Right lobe of liver (tissue), 4 donors: Measurements from ENCODE around the gene ARMC7.

Experiments
- CTCF ChIP-seq, 4 donors: fragments of 200-600 bp in 3 of 4; fragments of 450-650 bp in 1 of 4; IDR thresholded peaks; one replicate each; pipeline versions ENCODE4 v1.5.1 to v1.8.0; 2016 to 2022; ENCODE audit warnings: antibody characterized with exemption in 4 of 4, mild to moderate bottlenecking in 2 of 4
- POLR2A ChIP-seq: fragments of 450-650 bp; IDR thresholded peaks from one replicate; pipeline ENCODE4 v1.6.1; 2017; ENCODE audit warnings: antibody characterized with exemption, mild to moderate bottlenecking
- donor health status: DM: no; HTN: no; CAD: no.
- donor health status: DM: no; HTN: no; CAD: no.
- donor health status: DM: no; HTN: yes; CAD: no.

DNA sequence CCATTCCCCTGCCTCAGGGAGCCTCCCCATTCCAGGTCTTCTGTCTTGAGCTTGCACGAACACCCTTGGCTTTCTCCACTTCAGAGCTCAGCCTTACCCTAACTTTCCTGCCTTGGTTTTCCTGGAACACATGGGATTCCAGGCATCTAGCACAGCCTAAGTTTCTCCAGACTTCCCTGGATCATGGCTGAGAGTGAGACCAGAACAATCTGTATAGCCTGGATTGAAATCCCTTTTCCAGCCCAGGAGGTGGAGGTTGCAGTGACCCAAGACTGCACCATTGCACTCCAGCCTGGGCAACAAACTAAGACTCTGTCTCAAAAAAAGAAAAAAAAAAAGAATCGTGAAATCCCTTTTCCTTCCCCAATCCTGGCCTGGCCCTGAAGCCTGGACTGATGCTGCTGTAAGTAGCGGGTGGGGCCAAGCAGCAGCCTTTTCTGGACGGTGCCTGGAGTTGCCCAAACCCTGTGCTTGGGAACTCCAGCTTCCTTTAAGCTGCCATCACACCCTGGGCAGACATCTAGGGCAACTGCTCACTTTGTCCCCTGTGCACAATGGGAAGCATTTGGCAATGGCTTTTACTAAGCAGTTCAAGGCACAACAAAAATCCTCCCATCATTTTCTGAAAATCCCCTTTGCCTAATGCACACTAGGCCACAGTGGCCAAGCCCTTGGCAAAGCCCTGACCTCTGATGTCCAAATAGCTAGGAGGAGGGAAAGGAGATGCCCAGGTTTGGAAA lies 34.0 kb upstream of the ARMC7 start:
- TF ChIP-seq CTCF (IDR thresholded peaks at IDR 0.05) = no peak
- no peak for TF ChIP-seq POLR2A
